ENCODE results near the gene SEM1.

- TF ChIP-seq, protein P1, sequence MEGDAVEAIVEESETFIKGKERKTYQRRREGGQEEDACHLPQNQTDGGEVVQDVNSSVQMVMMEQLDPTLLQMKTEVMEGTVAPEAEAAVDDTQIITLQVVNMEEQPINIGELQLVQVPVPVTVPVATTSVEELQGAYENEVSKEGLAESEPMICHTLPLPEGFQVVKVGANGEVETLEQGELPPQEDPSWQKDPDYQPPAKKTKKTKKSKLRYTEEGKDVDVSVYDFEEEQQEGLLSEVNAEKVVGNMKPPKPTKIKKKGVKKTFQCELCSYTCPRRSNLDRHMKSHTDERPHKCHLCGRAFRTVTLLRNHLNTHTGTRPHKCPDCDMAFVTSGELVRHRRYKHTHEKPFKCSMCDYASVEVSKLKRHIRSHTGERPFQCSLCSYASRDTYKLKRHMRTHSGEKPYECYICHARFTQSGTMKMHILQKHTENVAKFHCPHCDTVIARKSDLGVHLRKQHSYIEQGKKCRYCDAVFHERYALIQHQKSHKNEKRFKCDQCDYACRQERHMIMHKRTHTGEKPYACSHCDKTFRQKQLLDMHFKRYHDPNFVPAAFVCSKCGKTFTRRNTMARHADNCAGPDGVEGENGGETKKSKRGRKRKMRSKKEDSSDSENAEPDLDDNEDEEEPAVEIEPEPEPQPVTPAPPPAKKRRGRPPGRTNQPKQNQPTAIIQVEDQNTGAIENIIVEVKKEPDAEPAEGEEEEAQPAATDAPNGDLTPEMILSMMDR (IDR thresholded peaks at IDR 0.05; ENCODE audit: low read length), result no peak
- no peak for TF ChIP-seq EZH2 (IDR thresholded peaks at IDR 0.05; ENCODE audit: borderline replicate concordance, low read length)
Measured at GRCh38 chr7:96747418-96747940, 37.8 kb upstream of the SEM1 start.

Data from OCI-LY1 (cell line).